ENCODE results near the gene PRDM2. TPM values are rescaled to one million over a fixed set of nuclear protein-coding genes. Genes with fewer than 3 reads are reported as not detected.

The PRDM2 gene
- total RNA-seq, 3 donors from 2014 or later (not counting 1 experiment from before 2014, with no cell fraction given), result 168 to 193 (median 184) TPM

DNA sequence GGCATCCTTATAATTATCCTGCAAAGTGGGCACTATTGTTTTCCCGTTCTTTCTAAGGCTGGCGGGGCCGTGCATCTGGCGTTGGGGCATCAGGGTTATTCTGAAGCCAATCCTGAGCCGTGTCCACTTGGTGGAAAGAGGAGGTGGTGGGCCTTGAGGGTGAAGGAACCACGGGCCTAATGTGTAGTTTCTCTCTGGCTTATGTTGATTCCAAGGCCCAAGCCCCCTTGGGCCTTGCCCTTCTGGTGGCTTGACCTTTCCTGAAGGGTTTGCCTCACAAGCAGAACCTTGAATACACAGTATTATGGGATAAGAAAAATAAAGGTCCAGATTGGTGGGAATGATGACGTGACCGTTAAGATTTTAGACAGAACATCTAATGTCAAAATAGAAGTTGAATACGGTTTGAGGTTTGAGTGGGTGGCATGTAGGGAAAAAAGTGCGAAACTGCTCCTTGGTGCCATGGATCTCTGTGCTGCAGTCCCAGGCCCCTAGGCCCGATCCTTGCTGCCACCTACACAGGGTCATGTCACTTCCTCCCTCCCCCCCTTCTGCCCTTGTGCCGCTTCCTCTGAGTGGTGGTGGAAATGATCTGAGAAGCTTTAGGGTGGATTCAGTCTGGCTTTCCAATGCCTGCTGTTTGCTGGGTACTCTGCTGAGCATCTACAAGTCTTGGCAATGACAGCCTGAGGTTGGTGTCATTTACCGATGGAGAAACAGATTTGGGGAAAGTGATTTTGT, 90.5 kb downstream of the PRDM2 start:
- H3K4me1 ChIP-seq (ENCODE audit: control insufficient read depth, insufficient read depth, low read length), result peaks cover 11% of the 10 kb centered on the region
- peaks cover 32% of the 10 kb centered on the region for H3K36me3 ChIP-seq (ENCODE audit: control insufficient read depth, insufficient read depth, low read length)
- intact Hi-C loops (cut with micrococcal nuclease), result no loop called here
- H3K4me3 Mint-ChIP-seq, result no peak overlapping the region
- H3K27me3 Mint-ChIP-seq (ENCODE audit: low read depth in 2 of 2), result no peaks in the 10 kb centered on the region
- TF ChIP-seq, protein P1, sequence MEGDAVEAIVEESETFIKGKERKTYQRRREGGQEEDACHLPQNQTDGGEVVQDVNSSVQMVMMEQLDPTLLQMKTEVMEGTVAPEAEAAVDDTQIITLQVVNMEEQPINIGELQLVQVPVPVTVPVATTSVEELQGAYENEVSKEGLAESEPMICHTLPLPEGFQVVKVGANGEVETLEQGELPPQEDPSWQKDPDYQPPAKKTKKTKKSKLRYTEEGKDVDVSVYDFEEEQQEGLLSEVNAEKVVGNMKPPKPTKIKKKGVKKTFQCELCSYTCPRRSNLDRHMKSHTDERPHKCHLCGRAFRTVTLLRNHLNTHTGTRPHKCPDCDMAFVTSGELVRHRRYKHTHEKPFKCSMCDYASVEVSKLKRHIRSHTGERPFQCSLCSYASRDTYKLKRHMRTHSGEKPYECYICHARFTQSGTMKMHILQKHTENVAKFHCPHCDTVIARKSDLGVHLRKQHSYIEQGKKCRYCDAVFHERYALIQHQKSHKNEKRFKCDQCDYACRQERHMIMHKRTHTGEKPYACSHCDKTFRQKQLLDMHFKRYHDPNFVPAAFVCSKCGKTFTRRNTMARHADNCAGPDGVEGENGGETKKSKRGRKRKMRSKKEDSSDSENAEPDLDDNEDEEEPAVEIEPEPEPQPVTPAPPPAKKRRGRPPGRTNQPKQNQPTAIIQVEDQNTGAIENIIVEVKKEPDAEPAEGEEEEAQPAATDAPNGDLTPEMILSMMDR (IDR thresholded peaks at IDR 0.05), result no peak
- H3K4me3 ChIP-seq (ENCODE audit: low read length), result no peak overlapping the region
- H3K4me1 Mint-ChIP-seq, result peaks cover 66 to 68% of the 10 kb centered on the region in 2 donors
- H3K36me3 Mint-ChIP-seq, result no peaks in the 10 kb centered on the region
- H3K27ac Mint-ChIP-seq, result peak overlapping the region; percentile 68 to 79
- no peak overlapping the region for H3K27ac ChIP-seq (ENCODE audit: low read length)
- no peaks in the 10 kb centered on the region for H3K9me3 Mint-ChIP-seq
- DNase-seq (peak in 1 of 2 donors; percentile 31), ATAC-seq (peak in 1 of 3 donors; percentile 45)
- H3K27me3 ChIP-seq (ENCODE audit: control insufficient read depth, insufficient read depth, low read length), result no peaks in the 10 kb centered on the region
- 97% methylated on average over 11 of the region's 13 CpGs for WGBS (ENCODE audit: insufficient coverage)
- H3K9me3 ChIP-seq (ENCODE audit: control insufficient read depth, insufficient read depth, low read length), result no peaks in the 10 kb centered on the region

DNA sequence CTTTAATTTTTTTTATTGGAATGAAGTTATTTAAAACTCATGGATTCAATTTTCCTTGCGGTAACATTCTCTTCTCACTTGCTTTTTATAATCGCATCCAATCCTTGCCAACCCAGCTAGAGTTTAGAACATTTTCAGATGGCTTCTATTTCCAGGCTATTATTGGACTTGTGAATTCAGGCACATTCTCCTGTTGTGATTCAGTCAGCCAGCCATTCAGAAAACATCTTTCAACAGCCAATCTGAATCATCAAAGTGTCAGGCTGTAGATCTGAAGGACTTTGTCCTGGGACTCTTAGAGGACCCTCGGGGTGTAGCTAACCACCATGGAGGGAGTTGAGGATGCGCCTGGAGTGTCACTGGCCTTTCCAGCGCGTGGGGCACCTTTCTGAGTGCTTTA, 92.4 kb downstream of the PRDM2 start:
- DNase-seq (no peak), ATAC-seq (no peak)
- no peaks in the 10 kb centered on the region for H3K36me3 Mint-ChIP-seq
- H3K4me1 ChIP-seq (ENCODE audit: control insufficient read depth, insufficient read depth, low read length), result peaks cover 11% of the 10 kb centered on the region
- intact Hi-C loops (cut with micrococcal nuclease), result no loop called here
- H3K27ac Mint-ChIP-seq, result peak overlapping the region; percentile 37 to 39
- H3K9me3 Mint-ChIP-seq, result no peaks in the 10 kb centered on the region
- H3K9me3 ChIP-seq (ENCODE audit: control insufficient read depth, insufficient read depth, low read length), result no peaks in the 10 kb centered on the region
- no peak overlapping the region for H3K27ac ChIP-seq (ENCODE audit: low read length)
- no peaks in the 10 kb centered on the region for H3K27me3 Mint-ChIP-seq (ENCODE audit: low read depth in 2 of 2)
- TF ChIP-seq, protein P1 (IDR thresholded peaks at IDR 0.05), result no peak
- peaks cover 18% of the 10 kb centered on the region for H3K36me3 ChIP-seq (ENCODE audit: control insufficient read depth, insufficient read depth, low read length)
- H3K4me3 Mint-ChIP-seq, result no peak overlapping the region
- H3K4me3 ChIP-seq (ENCODE audit: low read length), result no peak overlapping the region
- peaks cover 75 to 76% of the 10 kb centered on the region in 2 donors for H3K4me1 Mint-ChIP-seq
- WGBS (ENCODE audit: insufficient coverage), result 96% methylated on average over 6 of the region's 6 CpGs
- no peaks in the 10 kb centered on the region for H3K27me3 ChIP-seq (ENCODE audit: control insufficient read depth, insufficient read depth, low read length)

DNA sequence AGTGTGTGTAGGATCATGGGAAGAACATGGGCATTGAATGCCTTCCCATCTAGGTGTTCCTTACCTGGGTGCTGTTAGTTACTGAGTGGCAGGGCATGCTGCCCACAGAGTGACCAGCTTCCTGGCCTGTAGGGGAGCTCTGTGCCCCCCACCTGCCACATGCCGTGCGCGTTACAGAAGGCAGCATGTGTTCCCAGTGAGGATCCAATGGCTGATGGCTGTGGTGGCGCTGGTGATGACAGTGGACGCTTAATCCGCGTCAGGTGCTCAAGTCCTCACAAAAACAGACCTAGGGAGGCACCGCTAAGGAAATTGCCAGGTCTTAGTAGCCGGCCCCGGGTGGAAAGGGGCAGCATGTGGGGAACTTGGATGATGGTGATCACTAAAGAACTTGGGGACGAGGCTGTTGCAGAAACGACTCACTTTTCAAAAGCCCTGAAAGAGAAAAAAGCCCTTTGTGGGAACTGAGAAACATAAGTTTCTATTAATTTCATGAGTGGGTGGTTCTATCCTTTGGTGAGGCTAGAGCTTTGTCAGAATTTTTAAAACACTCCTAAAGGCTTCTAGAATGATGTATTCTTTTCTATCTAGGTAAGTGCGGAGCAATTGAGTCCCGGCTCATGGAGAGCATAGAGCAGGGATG, 93.2 kb downstream of the PRDM2 start:
- intact Hi-C loops (cut with micrococcal nuclease), result no loop called here
- 90% methylated on average over 14 of the region's 14 CpGs for WGBS (ENCODE audit: insufficient coverage)
- ATAC-seq (no peak), DNase-seq (no peak)
- H3K4me1 ChIP-seq (ENCODE audit: control insufficient read depth, insufficient read depth, low read length), result peaks cover 11% of the 10 kb centered on the region
- no peak overlapping the region for H3K27ac ChIP-seq (ENCODE audit: low read length)
- Mint-ChIP-seq H3K27me3 (ENCODE audit: low read depth in 2 of 2) (no peaks in the 10 kb centered on the region), H3K9me3 (no peaks in the 10 kb centered on the region), H3K4me1 (peaks cover 75 to 77% of the 10 kb centered on the region in 2 donors), H3K27ac (peak overlapping the region; percentile 39 to 46), H3K4me3 (no peak overlapping the region), H3K36me3 (no peaks in the 10 kb centered on the region)
- TF ChIP-seq, protein P1 (IDR thresholded peaks at IDR 0.05), result no peak
- H3K4me3 ChIP-seq (ENCODE audit: low read length), result no peak overlapping the region
- no peaks in the 10 kb centered on the region for H3K9me3 ChIP-seq (ENCODE audit: control insufficient read depth, insufficient read depth, low read length)
- peaks cover 13% of the 10 kb centered on the region for H3K36me3 ChIP-seq (ENCODE audit: control insufficient read depth, insufficient read depth, low read length)
- no peaks in the 10 kb centered on the region for H3K27me3 ChIP-seq (ENCODE audit: control insufficient read depth, insufficient read depth, low read length)
